HK-2 (cell line): ENCODE data around the gene YLPM1.

Experiments
- DNase-seq: peaks from one replicate; pipeline ENCODE4 v3.0.0-alpha.2; 2018; ENCODE audit not compliant: unreplicated experiment

The YLPM1 gene

GRCh38 chr14:74786796-74787315, 23.7 kb downstream of the YLPM1 start:
- DNase-seq: no peak

GRCh38 chr14:74792249-74793039, 29.3 kb downstream of the YLPM1 start:
- no peak for DNase-seq

GRCh38 chr14:74793506-74794155, 30.5 kb downstream of the YLPM1 start:
- DNase-seq: no peak

- DNase-seq: no peak
Measured at GRCh38 chr14:74794947-74795346, 31.8 kb downstream of the YLPM1 start.

- no peak for DNase-seq
Measured at GRCh38 chr14:74799765-74800164, 36.6 kb downstream of the YLPM1 start.

GRCh38 chr14:74800780-74801179, 37.7 kb downstream of the YLPM1 start:
- no peak for DNase-seq

- DNase-seq: no peak
Measured at GRCh38 chr14:74801396-74801795, 38.3 kb downstream of the YLPM1 start.

- peak; percentile 13 for DNase-seq
Measured at GRCh38 chr14:74804219-74804825, 41.2 kb downstream of the YLPM1 start.

- DNase-seq: no peak
Measured at GRCh38 chr14:74807853-74808545, 44.9 kb downstream of the YLPM1 start.

- DNase-seq: no peak
Measured at GRCh38 chr14:74816124-74816523, 53.0 kb downstream of the YLPM1 start.

- no peak for DNase-seq
Measured at GRCh38 chr14:74820288-74820687, 57.2 kb downstream of the YLPM1 start.

GRCh38 chr14:74821267-74821915, 58.3 kb downstream of the YLPM1 start:
- DNase-seq: no peak

GRCh38 chr14:74824997-74825396, 61.9 kb downstream of the YLPM1 start:
- no peak for DNase-seq

GRCh38 chr14:74826574-74826973, 63.5 kb downstream of the YLPM1 start:
- no peak for DNase-seq

- no peak for DNase-seq
Measured at GRCh38 chr14:74829251-74829650, 66.1 kb downstream of the YLPM1 start.

- DNase-seq: no peak
Measured at GRCh38 chr14:74832849-74833248, 69.7 kb downstream of the YLPM1 start.

GRCh38 chr14:74834692-74835392, 71.7 kb downstream of the YLPM1 start:
- DNase-seq: no peak

- no peak for DNase-seq
Measured at GRCh38 chr14:74835645-74836250, 72.6 kb downstream of the YLPM1 start.

GRCh38 chr14:74836251-74836960, 73.3 kb downstream of the YLPM1 start:
- DNase-seq: no peak

- DNase-seq: no peak
Measured at GRCh38 chr14:74838166-74838565, 75.0 kb downstream of the YLPM1 start.
